HG03571 (cell line): ENCODE measurements around the gene SNX5.

Experiments used
- ATAC-seq: cut with Tn5 transposase; IDR thresholded peaks from one replicate; pipeline ENCODE4 v1.9.1; 2021; ENCODE audit not compliant: unreplicated experiment

The SNX5 gene

DNA sequence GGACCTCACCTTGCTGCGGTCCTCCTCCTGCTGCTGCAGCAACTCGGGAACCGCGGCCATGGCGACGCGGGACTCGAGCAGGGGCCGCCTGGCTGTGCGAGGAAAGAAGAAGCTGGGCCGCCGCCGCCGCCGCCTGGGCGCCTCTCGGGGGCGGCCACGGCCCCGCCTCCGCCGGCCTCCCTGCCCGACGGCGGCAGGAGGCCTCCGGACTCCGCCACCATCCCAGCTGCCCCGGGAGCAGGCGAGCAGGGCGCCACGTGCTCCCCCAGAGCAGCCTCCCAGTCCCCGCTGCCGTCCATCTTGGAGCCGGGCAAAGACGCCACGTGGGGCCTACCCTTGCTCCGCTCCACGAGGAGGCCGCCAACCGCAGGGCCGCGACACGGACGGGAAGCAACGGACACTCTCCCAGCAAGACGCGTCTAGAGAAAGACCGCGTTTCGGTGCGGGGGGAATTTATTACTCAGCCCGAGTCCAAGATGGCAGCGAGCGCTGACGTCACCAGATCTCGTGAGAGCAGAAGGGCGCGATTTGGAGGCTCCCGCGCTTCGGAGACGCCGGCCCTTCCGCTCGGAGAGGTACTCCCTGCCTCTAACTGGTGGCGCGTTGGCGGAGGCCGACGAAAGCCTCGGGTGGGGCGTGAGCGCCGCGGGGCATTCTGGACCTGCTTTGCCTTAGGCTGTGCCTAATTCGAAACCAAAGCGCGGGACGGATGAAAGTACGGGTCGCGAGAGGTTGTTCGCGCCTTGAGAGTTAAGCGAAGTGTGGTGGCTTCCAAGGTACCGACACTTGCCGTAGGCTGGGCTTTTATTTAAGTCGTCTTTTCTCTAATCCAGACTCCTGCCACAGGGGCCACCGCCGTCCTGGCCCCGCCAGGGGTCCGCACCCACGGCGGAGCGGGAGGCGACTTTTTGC lies at the start of gene SNX5, which contains the start of gene MGME1:
TSS of gene SNX5 (minus strand) at position 429 of the 912 bp plus-strand sequence. CDS start at position 60, 369 bp downstream.
TSS of gene MGME1 (plus strand) at position 653 of the 912 bp plus-strand sequence. CDS start 842 bp downstream, outside the sequence.
- ATAC-seq, result peak; percentile 73

DNA sequence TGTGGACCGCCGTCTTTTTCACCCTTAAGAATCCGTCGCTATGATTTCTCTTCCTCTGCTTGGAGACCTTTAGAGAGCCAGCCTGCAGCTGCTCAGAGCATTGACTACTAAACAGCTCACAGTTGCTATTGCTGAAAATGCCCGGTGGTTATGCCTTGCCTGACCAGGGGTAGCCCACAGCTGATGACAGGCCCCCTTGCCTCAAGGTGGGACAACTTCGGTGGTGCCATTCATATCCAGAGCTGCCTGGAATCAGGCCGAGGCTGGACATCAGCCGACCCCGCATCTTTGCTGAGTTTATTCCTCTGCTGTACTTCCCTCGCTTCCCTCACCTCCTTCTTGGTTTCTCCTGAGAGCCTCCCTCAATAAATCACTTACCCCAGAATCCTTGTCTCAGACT lies 49.5 kb upstream of the SNX5 start:
- ATAC-seq, result no peak

DNA sequence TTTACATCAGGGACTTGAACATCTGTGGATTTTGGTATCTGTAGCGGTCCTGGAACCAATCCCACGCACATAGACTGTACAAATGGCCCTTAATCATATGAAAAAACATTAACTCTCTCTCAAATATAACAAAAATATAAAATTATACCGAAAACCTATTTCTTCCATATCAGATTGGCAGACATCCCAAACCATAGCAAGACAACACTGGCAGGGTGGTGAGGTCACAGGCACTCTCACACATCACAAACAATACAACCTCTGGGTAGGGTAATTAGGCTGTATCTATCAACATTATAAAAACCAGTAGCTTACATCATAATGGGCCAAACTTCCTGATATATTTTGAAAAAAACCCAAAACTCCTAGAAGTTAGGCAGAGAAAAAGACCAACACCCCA lies 48.2 kb upstream of the SNX5 start:
- no peak for ATAC-seq

DNA sequence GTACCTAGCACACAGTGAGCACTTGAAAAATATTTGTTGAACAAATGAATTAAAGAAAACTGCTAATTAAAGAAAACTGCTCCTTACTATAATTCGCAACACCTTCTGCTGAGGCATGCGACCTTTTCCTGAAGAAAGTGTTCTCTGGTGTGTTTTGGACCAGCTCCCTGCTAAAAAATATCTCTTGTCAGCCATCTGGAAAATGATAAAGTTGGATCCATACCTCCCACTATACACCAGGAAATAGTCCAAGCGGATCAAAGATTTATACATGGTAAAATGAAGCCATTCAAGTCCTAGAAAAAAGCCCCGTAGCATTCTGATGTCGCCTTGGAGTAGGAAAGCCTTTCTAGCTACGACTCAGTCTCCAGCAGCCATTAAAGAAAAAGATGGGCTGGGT lies 45.8 kb upstream of the SNX5 start:
- ATAC-seq, result no peak

DNA sequence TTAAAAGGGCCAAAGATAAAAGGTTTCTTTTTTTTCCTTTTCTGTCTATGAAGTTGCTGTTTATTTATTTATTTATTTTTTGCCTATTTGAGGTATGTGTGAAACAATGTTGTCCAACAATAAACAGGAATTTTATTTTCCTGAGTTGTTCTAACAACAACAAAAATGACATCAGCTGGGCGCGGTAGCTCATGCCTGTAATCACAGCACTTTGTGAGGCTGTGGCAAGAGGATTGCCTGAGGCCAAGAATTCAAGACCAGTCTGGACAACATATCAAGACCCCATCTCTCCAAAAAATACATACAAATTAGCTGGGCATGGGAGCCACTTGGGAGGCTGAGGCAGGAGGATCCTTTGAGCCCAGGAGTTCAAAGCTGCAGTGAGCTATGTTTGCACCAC lies 44.3 kb upstream of the SNX5 start:
- ATAC-seq, result no peak

DNA sequence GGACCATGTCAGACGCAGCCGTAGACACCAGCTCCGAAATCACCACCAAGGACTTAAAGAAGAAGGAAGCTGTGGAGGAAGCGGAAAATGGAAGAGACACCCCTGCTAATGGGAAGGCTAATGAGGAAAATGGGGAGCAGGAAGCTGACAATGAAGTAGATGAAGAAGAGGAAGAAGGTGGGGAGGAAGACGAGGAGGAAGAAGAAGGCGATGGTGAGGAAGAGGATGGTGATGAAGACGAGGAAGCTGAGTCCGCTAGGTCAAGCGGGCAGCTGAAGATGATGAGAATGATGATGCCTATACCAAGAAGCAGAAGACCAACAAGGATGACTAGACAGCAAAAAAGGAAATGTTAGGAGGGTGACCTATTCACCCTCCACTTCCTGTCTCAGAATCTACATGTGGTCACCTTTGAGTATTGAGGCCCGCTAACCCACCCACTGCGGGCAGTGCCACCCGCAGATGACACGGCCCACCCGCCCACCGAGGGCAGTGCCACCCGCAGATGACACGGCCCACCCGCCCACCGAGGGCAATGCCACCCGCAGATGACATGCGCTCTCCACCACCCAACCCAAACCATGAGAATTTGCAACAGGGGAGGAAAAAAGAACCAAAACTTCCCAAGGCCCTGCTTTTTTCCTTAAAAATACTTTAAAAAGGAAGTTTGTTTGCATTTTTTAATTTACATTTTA lies 43.5 kb upstream of the SNX5 start:
- no peak for ATAC-seq

DNA sequence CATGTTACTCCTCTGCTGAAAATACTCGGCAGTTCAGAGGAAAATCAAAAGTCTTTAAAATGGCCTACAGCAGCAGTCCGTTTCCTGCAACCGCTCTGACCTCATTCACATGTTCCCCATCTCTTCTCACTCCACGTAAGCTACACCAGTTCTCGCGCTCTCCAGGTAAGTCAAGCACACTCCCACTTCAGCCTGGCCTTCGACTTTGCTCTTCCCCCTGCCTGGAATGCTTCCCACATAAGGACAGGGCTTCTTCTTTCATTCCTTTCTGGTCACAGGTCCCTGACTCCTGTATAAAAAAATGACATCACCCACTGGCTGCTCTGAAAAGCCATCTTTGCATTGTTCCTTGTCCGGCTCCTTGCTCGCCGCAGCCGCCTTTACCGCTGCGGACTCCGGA lies 42.9 kb upstream of the SNX5 start:
- ATAC-seq, result no peak

DNA sequence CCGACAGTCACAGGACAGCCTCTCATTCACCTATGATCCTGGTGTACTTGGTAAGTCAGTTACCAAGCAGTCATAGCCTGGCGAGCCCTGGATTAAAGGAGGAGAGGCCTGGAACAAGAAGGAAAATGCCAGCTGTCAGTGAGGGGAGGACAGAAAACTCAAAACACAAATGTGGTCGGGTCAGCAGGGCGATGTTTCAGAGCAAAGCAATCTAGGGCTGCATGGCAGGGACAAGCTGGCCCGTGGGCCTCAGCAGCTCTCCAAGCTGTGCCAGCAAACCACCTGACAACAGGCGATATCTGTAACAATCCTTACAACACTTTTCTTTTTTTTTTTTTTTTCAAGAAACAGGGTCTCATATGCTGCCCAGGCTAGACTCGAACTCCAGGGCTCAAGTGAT lies 40.5 kb upstream of the SNX5 start:
- no peak for ATAC-seq

DNA sequence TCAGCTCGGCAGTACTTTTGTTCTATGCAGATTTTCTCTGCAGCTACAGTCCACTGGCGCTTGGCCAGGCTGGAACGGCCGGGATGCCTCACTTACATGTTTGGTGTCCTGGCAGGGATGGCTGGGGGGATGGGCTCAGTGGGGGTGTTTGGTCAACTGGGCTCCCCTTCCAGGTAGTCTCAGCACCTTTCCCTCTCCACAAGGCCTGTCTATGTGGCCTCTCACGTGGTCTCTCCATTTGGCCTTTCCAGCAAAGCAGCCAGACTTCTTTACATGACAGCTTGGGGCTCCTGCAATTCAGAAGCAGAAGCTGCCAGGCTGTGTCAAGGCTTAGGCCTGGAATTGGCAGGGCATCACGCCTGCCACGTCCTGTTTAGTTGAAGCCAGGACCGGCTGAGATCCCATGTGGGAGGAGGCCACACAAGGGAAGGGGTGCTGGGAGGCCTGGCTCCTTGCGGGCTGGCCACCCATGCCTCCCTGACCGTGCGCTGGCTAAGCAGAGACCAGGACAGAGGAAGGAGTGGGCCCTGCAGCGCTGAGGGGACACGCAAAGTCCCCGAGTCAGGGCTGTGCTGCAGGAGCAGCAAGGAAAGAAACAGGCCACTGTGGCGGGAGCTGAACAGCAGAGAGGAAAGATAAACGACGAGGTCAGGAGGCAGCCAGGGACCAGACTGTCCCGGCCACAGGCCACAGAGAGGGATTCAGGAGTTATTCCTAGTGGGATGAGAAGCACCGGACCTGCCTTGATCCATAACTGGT lies 39.1 kb upstream of the SNX5 start:
- no peak for ATAC-seq

DNA sequence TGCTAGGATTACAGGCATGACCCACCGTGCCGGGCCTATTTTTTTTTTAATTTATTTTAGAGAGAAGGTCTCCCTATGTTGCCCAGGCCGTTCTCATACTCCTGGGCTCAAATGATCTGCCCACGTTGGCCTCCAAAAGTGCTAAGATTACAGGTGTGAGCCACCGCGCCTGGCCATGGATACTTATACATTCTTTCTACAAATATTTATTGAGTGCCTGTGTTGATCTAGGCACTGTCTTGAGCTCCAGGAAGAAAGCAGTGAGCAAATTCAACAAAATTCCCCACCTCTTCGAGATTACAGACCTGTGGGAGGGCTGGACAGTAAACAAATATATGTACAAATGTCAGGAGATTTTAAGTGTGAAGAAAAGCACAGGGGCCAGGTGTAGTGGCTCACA lies 38.1 kb upstream of the SNX5 start:
- ATAC-seq, result no peak

DNA sequence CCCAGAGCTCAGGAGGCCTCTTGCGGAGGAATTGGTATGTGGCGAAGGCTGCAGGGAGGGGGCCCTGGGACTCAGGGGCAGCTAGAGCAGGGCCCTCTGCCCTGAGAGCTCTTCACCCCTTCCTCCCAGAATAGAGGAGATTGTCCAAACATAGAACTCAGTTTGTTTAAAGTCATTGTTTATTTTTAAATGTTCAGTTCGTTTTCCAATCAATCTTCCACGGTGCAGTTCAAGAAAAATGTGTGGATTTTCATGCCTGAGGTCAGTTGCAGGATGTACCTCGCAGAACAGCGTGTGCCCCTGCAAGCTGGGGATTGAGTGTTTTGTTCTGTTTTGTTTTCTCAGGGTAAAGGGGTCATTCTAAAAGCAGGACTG lies 37.4 kb upstream of the SNX5 start:
- no peak for ATAC-seq

DNA sequence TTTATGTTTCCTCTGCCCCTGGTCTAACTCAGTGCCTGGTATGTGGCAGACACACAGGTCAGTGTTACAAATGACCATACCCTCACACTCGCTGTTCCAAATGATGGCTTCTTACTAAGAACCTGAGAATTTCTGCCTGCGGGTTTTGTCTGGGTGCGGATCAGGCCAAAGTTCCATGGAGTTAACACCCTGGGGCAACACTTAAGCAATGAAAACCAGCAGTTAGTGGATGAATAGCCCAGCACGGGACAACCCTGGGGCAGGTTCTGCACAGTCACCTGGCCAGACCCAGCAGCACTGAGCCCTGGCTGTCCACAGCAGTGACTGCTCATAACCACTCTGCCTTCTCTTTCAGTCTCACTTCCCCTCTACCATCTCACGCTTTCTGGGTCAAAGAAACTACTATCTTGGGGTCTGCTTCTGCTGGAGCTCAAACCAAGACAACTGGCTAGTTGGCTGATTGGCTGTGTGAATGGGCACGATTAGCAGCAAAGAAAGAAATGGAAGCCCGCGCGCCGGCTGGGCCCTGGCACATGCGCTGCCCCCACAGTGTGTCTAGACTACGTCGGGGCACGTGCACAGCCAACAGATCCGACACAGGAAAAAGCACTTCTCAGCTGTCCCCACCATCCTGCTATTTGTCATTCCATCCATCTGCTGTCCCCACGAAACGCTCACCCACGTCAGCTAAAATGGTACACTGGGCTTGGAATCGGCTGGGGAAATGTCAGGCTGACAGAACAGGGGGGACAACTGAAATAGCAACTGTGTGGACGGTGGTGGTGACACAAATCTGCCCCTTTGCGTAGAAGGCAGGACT lies 36.8 kb upstream of the SNX5 start:
- ATAC-seq, result peak; percentile 95

DNA sequence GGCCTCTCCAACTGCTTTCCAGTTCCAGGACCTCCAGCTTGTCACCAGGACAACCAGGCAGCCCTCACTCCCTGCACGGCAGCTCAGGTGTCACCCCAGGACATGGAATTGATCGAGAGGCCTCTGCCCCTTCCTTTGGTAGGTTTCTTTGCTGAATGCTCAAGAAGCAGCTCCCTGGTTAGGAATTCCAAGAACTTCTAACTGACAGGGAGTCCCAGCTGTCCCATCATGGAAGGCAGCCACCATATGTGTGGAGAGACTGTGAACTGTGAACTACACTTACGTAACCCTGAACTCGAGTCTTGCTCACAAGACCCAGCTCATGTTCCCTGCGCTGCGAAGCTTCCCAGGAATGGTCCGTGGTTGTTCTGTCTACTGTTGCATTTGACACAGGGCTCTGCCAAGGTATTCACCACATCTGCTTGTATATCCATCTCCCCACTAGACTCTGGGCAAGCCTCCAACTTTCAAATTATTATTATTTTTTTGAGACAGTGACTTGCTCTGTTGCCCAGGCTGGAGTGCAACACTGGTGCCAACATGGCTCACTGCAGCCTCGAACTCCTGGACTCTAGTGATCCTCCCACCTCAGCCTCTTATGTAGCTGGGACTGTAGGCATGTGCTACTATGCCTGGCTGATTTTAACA lies 35.9 kb upstream of the SNX5 start:
- ATAC-seq, result no peak

DNA sequence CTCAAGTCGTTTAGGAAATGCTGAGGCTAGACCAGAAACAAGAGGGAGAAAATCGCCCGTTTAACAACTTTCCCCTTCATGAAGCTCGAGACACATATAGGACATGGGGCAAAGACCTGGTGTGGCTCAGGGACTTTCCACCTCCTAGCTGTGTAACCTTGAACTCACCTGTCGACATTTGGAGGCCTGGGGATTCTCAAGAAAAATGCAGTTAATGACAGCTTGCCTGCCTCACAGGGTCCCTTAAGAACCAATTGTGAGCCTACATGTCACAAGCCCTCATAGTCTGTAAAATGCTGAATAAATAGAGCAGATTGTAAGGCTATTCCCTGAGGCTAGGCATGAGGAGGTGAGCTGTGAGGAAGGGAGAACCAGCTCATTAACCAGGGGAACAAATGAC lies 35.3 kb upstream of the SNX5 start:
- no peak for ATAC-seq

DNA sequence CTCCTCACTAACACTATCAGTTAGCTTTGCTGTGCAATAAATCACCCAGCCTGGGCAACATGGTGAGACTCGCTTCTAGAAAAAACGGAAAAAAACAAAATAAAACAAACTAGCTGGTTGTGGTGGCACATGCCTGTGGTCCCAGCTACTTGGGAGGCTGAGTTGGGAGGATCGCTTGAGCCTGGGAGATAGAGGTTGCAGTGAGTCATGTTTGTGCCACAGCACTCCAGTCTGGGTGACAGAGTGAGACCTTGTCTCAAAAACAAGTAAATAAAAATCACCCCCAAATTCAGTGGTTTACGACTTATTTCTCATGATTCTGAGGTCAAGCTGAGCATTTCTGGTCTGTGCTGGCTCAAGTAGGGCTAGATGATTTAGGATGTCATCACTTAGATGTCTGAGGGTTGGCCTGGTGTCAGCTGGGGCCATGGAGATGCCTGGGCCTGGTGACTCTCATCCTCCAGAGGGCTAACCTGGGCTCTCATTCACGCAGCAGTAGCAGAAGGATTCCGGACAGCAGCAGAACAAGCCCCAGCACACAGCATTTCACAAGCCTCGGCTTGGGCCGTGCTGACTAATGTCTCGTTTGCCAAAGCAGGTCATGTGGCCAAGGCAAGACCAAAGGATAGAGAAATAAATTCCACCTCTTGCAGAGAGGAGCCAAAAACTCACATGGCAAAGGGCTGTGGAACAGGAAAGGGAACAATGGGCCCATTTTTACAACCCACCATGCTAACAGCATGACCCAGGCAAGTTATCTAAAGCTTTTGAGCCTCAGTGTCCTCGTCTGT lies 32.7 kb upstream of the SNX5 start:
- no peak for ATAC-seq

DNA sequence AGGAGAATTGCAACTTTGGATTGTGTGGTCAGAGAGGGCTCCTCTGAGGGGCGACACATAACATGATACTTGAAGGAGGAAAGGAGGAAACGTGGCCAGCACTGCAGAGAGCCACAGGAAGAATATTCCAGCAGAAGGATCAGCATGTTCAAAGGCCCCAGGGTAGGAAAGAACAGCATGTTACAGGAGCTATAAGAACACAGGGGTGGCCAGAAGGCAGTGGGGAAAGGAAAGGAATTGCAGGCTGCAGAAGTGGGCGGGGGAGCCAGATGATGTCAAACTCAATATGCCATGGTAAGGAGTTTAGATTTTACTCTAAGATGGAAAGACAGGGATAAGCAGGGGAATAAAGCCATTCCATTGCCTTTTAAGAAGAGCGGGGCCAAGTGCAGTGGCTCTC lies 31.0 kb upstream of the SNX5 start:
- no peak for ATAC-seq

DNA sequence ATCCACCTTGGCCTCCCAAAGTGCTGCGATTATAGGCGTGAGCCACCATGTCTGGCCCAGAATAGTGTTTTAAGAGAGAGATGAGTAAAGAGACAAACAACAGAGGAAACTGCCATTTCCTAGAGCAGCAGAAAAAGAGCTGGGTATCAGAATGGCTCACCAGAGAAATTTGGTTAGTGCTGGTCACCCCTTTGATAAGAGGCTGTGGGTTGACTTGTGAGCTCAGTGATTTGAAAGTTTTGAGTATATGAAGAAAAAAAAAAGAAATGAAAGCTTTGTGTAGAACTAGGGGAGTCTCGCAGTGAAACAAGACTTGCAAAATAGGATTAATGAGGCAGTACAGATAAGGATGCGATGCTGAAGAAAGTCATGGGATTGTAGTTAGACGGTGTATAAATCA lies 29.9 kb upstream of the SNX5 start:
- no peak for ATAC-seq

DNA sequence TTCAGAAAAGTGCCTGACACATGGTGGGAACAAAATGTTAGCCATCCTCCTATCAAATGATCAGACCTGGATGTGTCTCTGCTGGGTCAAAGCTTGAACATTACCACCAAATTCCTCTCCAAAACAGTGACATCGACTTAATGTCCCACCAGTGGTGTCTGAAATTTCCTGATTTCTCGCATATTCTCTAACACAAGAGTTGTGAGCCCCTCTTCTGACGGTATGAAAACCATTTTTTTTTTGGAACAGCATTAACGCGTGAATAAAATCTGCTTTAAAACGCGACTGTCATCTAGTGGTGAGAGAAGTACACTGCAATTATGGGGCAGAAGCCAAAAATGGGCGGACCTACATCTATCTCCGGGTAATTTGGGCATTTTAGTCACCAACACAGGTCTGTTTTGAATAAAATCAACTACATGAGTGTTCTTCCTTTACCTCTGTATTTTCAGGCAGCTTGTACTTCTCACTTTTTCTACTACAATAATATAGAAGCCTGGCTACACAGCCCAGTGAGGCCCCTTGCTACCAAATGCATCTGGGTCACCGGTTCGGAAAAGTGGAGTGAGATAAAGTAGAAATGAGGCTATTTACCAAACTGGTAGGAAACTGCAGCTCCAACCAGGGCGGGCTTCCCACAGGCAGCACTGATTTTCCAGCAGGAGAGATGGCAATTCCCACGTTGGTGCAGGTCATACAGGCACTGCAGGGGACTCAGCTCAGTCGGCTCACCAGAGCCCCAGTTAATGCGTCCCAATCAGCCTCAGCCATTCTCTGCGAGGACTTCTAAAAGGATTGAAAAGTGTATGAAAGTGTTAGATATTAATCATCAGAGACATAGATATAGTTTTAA lies 27.6 kb upstream of the SNX5 start:
- no peak for ATAC-seq

DNA sequence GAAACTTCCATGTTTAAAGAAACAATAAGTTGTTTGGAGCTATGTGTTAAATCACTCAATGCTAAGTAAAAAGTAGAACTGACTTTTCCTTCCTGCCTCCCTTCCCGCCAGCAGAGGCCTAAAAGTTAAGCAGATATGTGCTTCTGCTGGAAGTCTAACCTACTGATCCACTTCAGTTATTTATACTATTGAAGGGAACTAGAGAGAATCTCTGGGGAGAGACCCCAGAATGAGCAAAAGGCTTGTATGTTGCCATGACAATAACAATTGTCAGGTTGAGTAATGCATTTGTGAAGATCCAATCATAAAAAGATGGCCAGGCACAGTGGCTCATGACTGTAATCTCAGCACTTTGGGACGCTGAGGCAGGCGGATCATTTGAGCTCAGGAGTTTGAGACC lies 25.0 kb upstream of the SNX5 start:
- no peak for ATAC-seq
